ENCODE data around the gene FARP1.

Gene FARP1

GRCh38 chr13:98324105-98324504 lies 181.2 kb downstream of the FARP1 start:
- no peaks in the 10 kb centered on the region for H3K9me3 ChIP-seq (ENCODE audit: insufficient read depth, low read length)
- no peaks in the 10 kb centered on the region for H4K20me1 ChIP-seq (ENCODE audit: low read depth, low read length)
- TF ChIP-seq EZH2phosphoT487 (conservative IDR thresholded peaks at IDR 0.05; ENCODE audit: low read length) (no peak), CTCF (IDR thresholded peaks at IDR 0.05; ENCODE audit: insufficient read depth, low read length, poor library complexity, severe bottlenecking) (no peak)
- no peaks in the 10 kb centered on the region for H3K36me3 ChIP-seq (ENCODE audit: low read length)
- H3K79me2 ChIP-seq (ENCODE audit: insufficient read depth, low read length) = no peaks in the 10 kb centered on the region
- H3F3A ChIP-seq (ENCODE audit: insufficient read depth) = no peaks in the 10 kb centered on the region
- no peaks in the 10 kb centered on the region for H3K9me2 ChIP-seq (replicated peaks; ENCODE audit: insufficient read depth, low read length)
- no peak overlapping the region for H3K9ac ChIP-seq (ENCODE audit: low read length)
- no peak overlapping the region for H3K27ac ChIP-seq (ENCODE audit: low read depth, low read length)
- H3K4me2 ChIP-seq (ENCODE audit: low read depth, low read length, poor library complexity, severe bottlenecking) = no peak overlapping the region
- H3K27me3 ChIP-seq (ENCODE audit: low read length) = no peaks in the 10 kb centered on the region
- no peak overlapping the region for H2AFZ ChIP-seq (ENCODE audit: low read depth, low read length, severe bottlenecking)
- no peak overlapping the region for H3K4me3 ChIP-seq (ENCODE audit: insufficient read depth, low read length, poor library complexity, severe bottlenecking)

- no peak overlapping the region for H3K9ac ChIP-seq (ENCODE audit: low read length)
- no peaks in the 10 kb centered on the region for H3K9me3 ChIP-seq (ENCODE audit: insufficient read depth, low read length)
- H4K20me1 ChIP-seq (ENCODE audit: low read depth, low read length) = no peaks in the 10 kb centered on the region
- TF ChIP-seq EZH2phosphoT487 (conservative IDR thresholded peaks at IDR 0.05; ENCODE audit: low read length) = no peak
- no peak for TF ChIP-seq CTCF (IDR thresholded peaks at IDR 0.05; ENCODE audit: insufficient read depth, low read length, poor library complexity, severe bottlenecking)
- no peak overlapping the region for H3K4me3 ChIP-seq (ENCODE audit: insufficient read depth, low read length, poor library complexity, severe bottlenecking)
- H3K79me2 ChIP-seq (ENCODE audit: insufficient read depth, low read length) = no peaks in the 10 kb centered on the region
- H3F3A ChIP-seq (ENCODE audit: insufficient read depth) = no peaks in the 10 kb centered on the region
- H3K27me3 ChIP-seq (ENCODE audit: low read length) = no peaks in the 10 kb centered on the region
- no peak overlapping the region for H3K27ac ChIP-seq (ENCODE audit: low read depth, low read length)
- H2AFZ ChIP-seq (ENCODE audit: low read depth, low read length, severe bottlenecking) = no peak overlapping the region
- no peaks in the 10 kb centered on the region for H3K9me2 ChIP-seq (replicated peaks; ENCODE audit: insufficient read depth, low read length)
- H3K4me2 ChIP-seq (ENCODE audit: low read depth, low read length, poor library complexity, severe bottlenecking) = no peak overlapping the region
- H3K36me3 ChIP-seq (ENCODE audit: low read length) = no peaks in the 10 kb centered on the region
These were observed 182.8 kb downstream of the FARP1 start for GRCh38 chr13:98325724-98326123.

GRCh38 chr13:98326291-98326690 lies 183.4 kb downstream of the FARP1 start:
- no peak overlapping the region for H3K4me2 ChIP-seq (ENCODE audit: low read depth, low read length, poor library complexity, severe bottlenecking)
- no peak overlapping the region for H3K27ac ChIP-seq (ENCODE audit: low read depth, low read length)
- no peak overlapping the region for H3K4me3 ChIP-seq (ENCODE audit: insufficient read depth, low read length, poor library complexity, severe bottlenecking)
- no peaks in the 10 kb centered on the region for H3K9me2 ChIP-seq (replicated peaks; ENCODE audit: insufficient read depth, low read length)
- H2AFZ ChIP-seq (ENCODE audit: low read depth, low read length, severe bottlenecking) = no peak overlapping the region
- no peaks in the 10 kb centered on the region for H3K79me2 ChIP-seq (ENCODE audit: insufficient read depth, low read length)
- H3K36me3 ChIP-seq (ENCODE audit: low read length) = no peaks in the 10 kb centered on the region
- no peaks in the 10 kb centered on the region for H3F3A ChIP-seq (ENCODE audit: insufficient read depth)
- H3K9ac ChIP-seq (ENCODE audit: low read length) = no peak overlapping the region
- no peaks in the 10 kb centered on the region for H3K27me3 ChIP-seq (ENCODE audit: low read length)
- no peaks in the 10 kb centered on the region for H4K20me1 ChIP-seq (ENCODE audit: low read depth, low read length)
- TF ChIP-seq CTCF (IDR thresholded peaks at IDR 0.05; ENCODE audit: insufficient read depth, low read length, poor library complexity, severe bottlenecking) (no peak), EZH2phosphoT487 (conservative IDR thresholded peaks at IDR 0.05; ENCODE audit: low read length) (no peak)
- H3K9me3 ChIP-seq (ENCODE audit: insufficient read depth, low read length) = no peaks in the 10 kb centered on the region

All from SU-DHL-6 (cell line).